PC-9 (cell line): ENCODE measurements around the gene RPS26.

Source experiments
- CTCF ChIP-seq: fragments of 200-600 bp; sonication (generic); conservative IDR thresholded peaks from 2 replicates; pipeline ENCODE4 v1.6.1; 2017; ENCODE audit warnings: mixed run types, antibody characterized with exemption, mild to moderate bottlenecking, moderate library complexity
- EZH2 ChIP-seq: fragments of 200-600 bp; sonication (generic); IDR thresholded peaks from 2 replicates; pipeline ENCODE4 v1.8.0; 2017; ENCODE audit warnings: antibody characterized with exemption, low read depth

GRCh38 chr12:56018356-56018755 lies 23.4 kb upstream of the RPS26 start:
- TF ChIP-seq CTCF (no peak), EZH2 (no peak)
